MM.1S (cell line): ENCODE results near the gene RABEP1.

Experiments
- EZH2phosphoT487 ChIP-seq: fragments of 300-600 bp; sonication (generic); IDR thresholded peaks from 2 replicates; pipeline ENCODE4 v1.6.1; 2018; ENCODE audit warnings: antibody characterized with exemption, low read length
- TF ChIP-seq, protein P1 (sequence below): fragments of 300-600 bp; sonication (generic); IDR thresholded peaks from 2 replicates; pipeline ENCODE4 v1.5.1; 2016; ENCODE audit warnings: antibody characterized with exemption, low read length, mixed read lengths

DNA sequence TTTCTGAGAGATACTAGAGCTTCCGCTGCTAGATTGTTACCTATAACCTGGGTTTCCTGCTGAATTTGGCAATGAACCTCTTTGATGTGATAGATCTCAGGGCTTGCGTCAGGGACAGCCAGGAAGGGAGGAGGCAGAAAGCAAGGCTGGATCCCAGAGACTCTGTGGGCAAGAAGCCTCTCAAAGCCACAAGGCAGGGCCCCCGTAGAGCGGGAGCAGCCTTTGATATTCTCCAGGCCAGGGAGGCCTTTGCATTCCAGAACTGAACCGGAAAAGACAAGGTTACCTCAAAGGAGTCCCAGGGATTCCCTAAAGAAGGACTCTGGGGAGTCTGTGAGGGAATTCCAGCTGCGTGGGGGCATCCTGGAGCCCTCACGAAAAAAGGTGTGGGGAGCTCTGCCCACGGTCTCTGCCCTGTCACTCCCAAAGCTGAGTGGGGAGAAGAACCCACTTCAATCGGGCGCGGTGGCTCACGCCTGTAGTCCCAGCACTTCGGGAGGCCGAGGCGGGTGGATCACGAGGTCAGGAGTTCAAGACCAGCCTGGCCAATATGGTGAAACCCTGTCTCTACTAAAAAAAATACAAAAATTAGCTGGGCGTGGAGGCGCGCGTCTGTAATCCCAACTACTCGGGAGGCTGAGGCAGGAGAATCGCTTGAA, 33.1 kb upstream of the RABEP1 start:
- TF ChIP-seq, protein P1, sequence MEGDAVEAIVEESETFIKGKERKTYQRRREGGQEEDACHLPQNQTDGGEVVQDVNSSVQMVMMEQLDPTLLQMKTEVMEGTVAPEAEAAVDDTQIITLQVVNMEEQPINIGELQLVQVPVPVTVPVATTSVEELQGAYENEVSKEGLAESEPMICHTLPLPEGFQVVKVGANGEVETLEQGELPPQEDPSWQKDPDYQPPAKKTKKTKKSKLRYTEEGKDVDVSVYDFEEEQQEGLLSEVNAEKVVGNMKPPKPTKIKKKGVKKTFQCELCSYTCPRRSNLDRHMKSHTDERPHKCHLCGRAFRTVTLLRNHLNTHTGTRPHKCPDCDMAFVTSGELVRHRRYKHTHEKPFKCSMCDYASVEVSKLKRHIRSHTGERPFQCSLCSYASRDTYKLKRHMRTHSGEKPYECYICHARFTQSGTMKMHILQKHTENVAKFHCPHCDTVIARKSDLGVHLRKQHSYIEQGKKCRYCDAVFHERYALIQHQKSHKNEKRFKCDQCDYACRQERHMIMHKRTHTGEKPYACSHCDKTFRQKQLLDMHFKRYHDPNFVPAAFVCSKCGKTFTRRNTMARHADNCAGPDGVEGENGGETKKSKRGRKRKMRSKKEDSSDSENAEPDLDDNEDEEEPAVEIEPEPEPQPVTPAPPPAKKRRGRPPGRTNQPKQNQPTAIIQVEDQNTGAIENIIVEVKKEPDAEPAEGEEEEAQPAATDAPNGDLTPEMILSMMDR: no peak
- no peak for TF ChIP-seq EZH2phosphoT487
